GM12892 (cell line): ENCODE results near the gene RPL37.

ENCODE experiments used
- POLR2A ChIP-seq: IDR thresholded peaks from 2 replicates; pipeline ENCODE4 v1.6.1; 2011; ENCODE audit warnings: low read depth, low read length, control low read depth
- POLR2AphosphoS5 ChIP-seq: IDR thresholded peaks from 2 replicates; pipeline ENCODE4 v1.6.1; 2011; ENCODE audit warnings: low read depth, low read length, control low read depth
- TAF1 ChIP-seq: IDR thresholded peaks from 2 replicates; pipeline ENCODE4 v1.6.1; 2011; ENCODE audit warnings: low read depth, mild to moderate bottlenecking, control low read depth, low read length, borderline replicate concordance

- TF ChIP-seq POLR2A, result no peak
- TF ChIP-seq TAF1, result no peak
- TF ChIP-seq POLR2AphosphoS5, result no peak; the same call in 1 of the 2 replicates
Measured at GRCh38 chr5:40834391-40834848, 602 bp downstream of the RPL37 start.
